K562 (cell line): ENCODE results near the gene FLII. TPM values are rescaled to one million over a fixed set of nuclear protein-coding genes. Genes with fewer than 3 reads are reported as not detected.

Source experiments
- ATAC-seq: fragments of 200-7000 bp; cut with Tn5 transposase; 3 replicates; pipeline ENCODE4 v1.9.1; 2020; ENCODE audit warnings: moderate library complexity
- BruUV-seq: library from RNA; stranded (reverse); fragments of 400-500 nt; replicated peaks from 2 replicates; lab custom pipeline; 2021; lab: Mats Ljungman, UMichigan
- CTCF ChIA-PET: fragments of 300-600 bp; formaldehyde crosslinking; extraction: SDS; loops from one replicate; lab custom pipeline; 2021; ENCODE audit warnings: low intra/inter-chr PET ratio; lab: Yijun Ruan, JAX
- POLR2A ChIA-PET: fragments of 300-600, 350-650 bp; sonication (Branson Sonifier 250); formaldehyde crosslinking; extraction: SDS; loops from one replicate; lab custom pipeline; 2021; ENCODE audit warnings: antibody characterized with exemption, inconsistent platforms; lab: Yijun Ruan, JAX
- DNase-seq, 4 experiments: peaks; one replicate each; pipeline versions ENCODE4 v3.0.0 to v3.0.0-alpha.2; 2011 to 2018; ENCODE audit warnings: low spot score in 3 of 4, mixed read lengths in 3 of 4; ENCODE audit errors: extremely low read depth in 1 of 4
- FAIRE-seq: peaks from 2 replicates; lab custom pipeline; 2011; peaks lifted over from hg19 to GRCh38; lab: Jason Lieb, UNC
- H2AFZ ChIP-seq: 2 replicates; pipeline ENCODE4 v1.6.0; 2011; ENCODE audit warnings: low read depth, low read length, control low read depth, inconsistent platforms
- H3K27ac ChIP-seq: fragments of 200-600 bp; 3 replicates; pipeline ENCODE4 v1.8.0; 2011; ENCODE audit warnings: low read depth, mild to moderate bottlenecking, control low read depth, inconsistent platforms, low read length, moderate library complexity, mixed read lengths; ENCODE audit errors: extremely low read depth
- H3K27me3 ChIP-seq, 2 experiments: fragments of 300-600 bp in 1 of 2; 2 replicates in 1 of 2; 3 replicates in 1 of 2; pipeline versions ENCODE4 v1.6.0 to v1.8.0; 2011; ENCODE audit warnings: inconsistent platforms in 2 of 2, low read length in 2 of 2, mild to moderate bottlenecking in 1 of 2, mixed read lengths in 1 of 2, moderate library complexity in 1 of 2; ENCODE audit not compliant: control insufficient read depth in 2 of 2, insufficient read depth in 2 of 2
- H3K36me3 ChIP-seq: fragments of 300-600 bp; 3 replicates; pipeline ENCODE4 v1.8.0; 2011; ENCODE audit warnings: mild to moderate bottlenecking, low read length, inconsistent platforms; ENCODE audit not compliant: control insufficient read depth, insufficient read depth
- H3K4me1 ChIP-seq, 2 experiments: fragments of 200-600 bp in 1 of 2; replicated peaks in 1 of 2; 2 replicates in 1 of 2; 3 replicates in 1 of 2; pipeline versions ENCODE4 v1.5.1 to v1.8.0; 2011; ENCODE audit warnings: inconsistent platforms in 2 of 2, low read length in 2 of 2, mild to moderate bottlenecking in 1 of 2, mixed read lengths in 1 of 2, moderate library complexity in 1 of 2; ENCODE audit not compliant: control insufficient read depth in 2 of 2, insufficient read depth in 2 of 2
- H3K4me2 ChIP-seq: 2 replicates; pipeline ENCODE4 v1.6.1; 2011; ENCODE audit warnings: low read length, control low read depth, inconsistent platforms, mixed read lengths; ENCODE audit not compliant: insufficient read depth
- H3K4me3 ChIP-seq: fragments of 200-600 bp; sonication (generic), shearing (Covaris generic); 2 replicates; pipeline ENCODE4 v1.5.1; 2016; ENCODE audit warnings: control low read depth, inconsistent platforms
- H3K79me2 ChIP-seq: fragments of 200-600 bp; 3 replicates; pipeline ENCODE4 v1.8.0; 2011; ENCODE audit warnings: low read length, inconsistent platforms; ENCODE audit not compliant: control insufficient read depth, insufficient read depth
- H3K9ac ChIP-seq, 2 experiments: 2 replicates each; pipeline versions ENCODE4 v1.6.0 to v1.6.1; 2011; ENCODE audit warnings: low read depth in 2 of 2, low read length in 2 of 2, control low read depth in 1 of 2, inconsistent platforms in 1 of 2, mild to moderate bottlenecking in 1 of 2, mixed read lengths in 1 of 2; ENCODE audit not compliant: insufficient read depth in 1 of 2
- H3K9me1 ChIP-seq: one replicate; pipeline ENCODE4 v1.6.0; 2011; ENCODE audit warnings: inconsistent platforms, mild to moderate bottlenecking, low read length, moderate library complexity; ENCODE audit not compliant: control insufficient read depth, insufficient read depth
- H3K9me3 ChIP-seq: replicated peaks from 2 replicates; pipeline ENCODE4 v1.5.1; 2011; ENCODE audit warnings: low read depth, low read length, inconsistent platforms; ENCODE audit not compliant: control insufficient read depth, insufficient read depth
- H4K20me1 ChIP-seq: replicated peaks from 2 replicates; pipeline ENCODE4 v1.6.1; 2011; ENCODE audit warnings: low read length, inconsistent platforms, mixed read lengths; ENCODE audit not compliant: control insufficient read depth, insufficient read depth
- CREM ChIP-seq: IDR thresholded peaks from 2 replicates; pipeline ENCODE4 v1.6.1; 2014; ENCODE audit warnings: antibody characterized with exemption, low read depth
- CSDE1 ChIP-seq, 2 experiments: fragments of 450-650 bp; IDR thresholded peaks; 2 replicates each; pipeline ENCODE4 v1.6.1; 2016; ENCODE audit warnings: mild to moderate bottlenecking in 1 of 2
- DPF2 ChIP-seq: fragments of 450-650 bp; IDR thresholded peaks from 2 replicates; pipeline ENCODE4 v1.6.1; 2016
- E2F4 ChIP-seq: sonication (generic); formaldehyde crosslinking; IDR thresholded peaks from 2 replicates; pipeline ENCODE4 v1.8.0; 2022; ENCODE audit warnings: mild to moderate bottlenecking, low read depth, missing genetic modification reagents
- HNRNPK ChIP-seq: fragments of 200-400 bp; formaldehyde crosslinking; IDR thresholded peaks from one replicate; pipeline ENCODE4 v1.6.1; 2018; ENCODE audit warnings: mild to moderate bottlenecking, low read depth, low read length; ENCODE audit not compliant: poor library complexity, severe bottlenecking
- HNRNPL ChIP-seq: fragments of 200-400 bp; formaldehyde crosslinking; IDR thresholded peaks from 2 replicates; pipeline ENCODE4 v1.6.1; 2017; ENCODE audit warnings: low read depth, mild to moderate bottlenecking, low read length
- KLF13 ChIP-seq: fragments of 450-650 bp; IDR thresholded peaks from 2 replicates; pipeline ENCODE4 v1.6.1; 2016; ENCODE audit warnings: missing genetic modification characterization, low read depth, mild to moderate bottlenecking, missing compliant biosample characterization, moderate library complexity, borderline replicate concordance
- NUFIP1 ChIP-seq: fragments of 450-650 bp; IDR thresholded peaks from 2 replicates; pipeline ENCODE4 v1.6.1; 2018; ENCODE audit not compliant: partially characterized antibody
- SLC30A9 ChIP-seq: fragments of 250-450 bp; sonication (Bioruptor Pico); IDR thresholded peaks from 2 replicates; pipeline ENCODE4 v1.8.0; 2022; ENCODE audit warnings: mild to moderate bottlenecking, moderate library complexity
- STAG1 ChIP-seq: sonication (generic); formaldehyde crosslinking; IDR thresholded peaks from 2 replicates; pipeline ENCODE4 v1.5.0; 2020; ENCODE audit warnings: missing genetic modification reagents, borderline replicate concordance
- STAT6 ChIP-seq: sonication (generic); formaldehyde crosslinking; IDR thresholded peaks from 2 replicates; pipeline ENCODE4 v1.8.1; 2023; ENCODE audit warnings: mild to moderate bottlenecking, missing genetic modification reagents
- TEAD1 ChIP-seq, 2 experiments: fragments of 450-650 bp in 1 of 2; sonication (generic) in 1 of 2; formaldehyde crosslinking; IDR thresholded peaks; 2 replicates each; pipeline versions ENCODE4 v1.4.0 to v1.8.0; 2020 to 2022; ENCODE audit warnings: mild to moderate bottlenecking in 2 of 2, missing genetic modification reagents in 1 of 2
- ZEB2 ChIP-seq: fragments of 450-650 bp; IDR thresholded peaks from 2 replicates; pipeline ENCODE4 v1.6.1; 2016
- ZNF395 ChIP-seq: fragments of 200-800 bp; sonication (Bioruptor generic); IDR thresholded peaks from 2 replicates; pipeline ENCODE4 v1.6.1; 2017; ENCODE audit warnings: missing genetic modification characterization, missing compliant biosample characterization
- ZNF76 ChIP-seq: fragments of 250-450 bp; sonication (Bioruptor Pico); IDR thresholded peaks from 2 replicates; pipeline ENCODE4 v1.4.0; 2020; ENCODE audit warnings: mild to moderate bottlenecking, moderate library complexity, borderline replicate concordance
- WGBS: fragments of 100-300 bp; shearing (Covaris generic); methylation state at CpG from one replicate; pipeline ENCODE4 v1.1.6; 2016; ENCODE audit warnings: low coverage, mixed read lengths; ENCODE audit not compliant: insufficient coverage; ENCODE audit errors: missing lambda C conversion rate; 5-methylcytosine and 5-hydroxymethylcytosine counted together
- in situ Hi-C: fragments of 300-500 bp; cut with MboI; formaldehyde crosslinking; loops from 4 replicates; pipeline ENCODE4 v1.15.0; 2018; ENCODE audit warnings: inconsistent platforms, mixed read lengths
- intact Hi-C: fragments of 100-400 bp; cut with micrococcal nuclease; formaldehyde crosslinking; loops from 2 replicates; pipeline ENCODE4 v1.14.2; 2022
- polyA plus RNA-seq, 8 experiments: library from polyadenylated mRNA; depleted of rRNA in 4 of 8; stranded (reverse) in 5 of 8; unstranded in 3 of 8; fragments of >200 nt; fragmentation: Nextera tagmentation in 2 of 8; fragmentation: Illumina TruSeq in 1 of 8; extraction: Ambion mirVana in 2 of 8; extraction: Trizol in 1 of 8; gene quantifications; 2 replicates each; pipeline versions ENCODE4 v1.2.1 to v1.2.3, GENCODE V29; 2011 to 2014; ENCODE audit warnings: inconsistent platforms in 1 of 8, missing spikeins in 1 of 8
- total RNA-seq, 7 experiments: library from RNA; depleted of rRNA in 6 of 7; stranded (reverse); fragments of >200 nt in 6 of 7; fragmentation: Illumina TruSeq in 2 of 7; extraction: Trizol in 2 of 7; gene quantifications; 2 replicates each; pipeline versions ENCODE4 v1.2.1 to v1.2.3, GENCODE V29; 2011 to 2021; ENCODE audit warnings: low replicate concordance in 1 of 7

Gene FLII
- total and polyA plus RNA-seq, 9 of the 15 experiments (the other 6 are each of a cell fraction or from before 2014, with no cell fraction given), result 11.7 to 126 (median 82.5) TPM

- DNase-seq (no peak), FAIRE-seq (no peak), ATAC-seq (no peak)
- Histone ChIP-seq H3K9me1 (no peaks in the 10 kb centered on the region), H3K9ac (no peak overlapping the region; a peak in 1 of 4 replicates), H3K4me1 (no peaks in the 10 kb centered on the region; a peak in 1 of 5 replicates), H3K4me2 (no peak overlapping the region), H3K27me3 (no peaks in the 10 kb centered on the region), H3K27ac (no peak overlapping the region), H4K20me1 (peaks cover 17% of the 10 kb centered on the region), H3K4me3 (no peak overlapping the region), H3K36me3 (peaks cover 72% of the 10 kb centered on the region), H3K9me3 (no peaks in the 10 kb centered on the region), H2AFZ (no peak overlapping the region), H3K79me2 (peaks cover 63% of the 10 kb centered on the region)
- TF ChIP-seq CREM (no peak), HNRNPK (no peak), STAG1 (no peak), CSDE1 (IDR thresholded peaks at IDR 0.05) (no peak), SLC30A9 (CRISPR knock-in tag) (no peak), STAT6 (CRISPR knock-in tag) (no peak), ZNF76 (CRISPR knock-in tag) (no peak), NUFIP1 (no peak), ZNF395 (CRISPR knock-in tag) (no peak), DPF2 (no peak), TEAD1 (CRISPR knock-in tag; IDR thresholded peaks at IDR 0.05) (no peak), HNRNPL (no peak), E2F4 (no peak), ZEB2 (no peak), KLF13 (tag) (no peak)
- intact Hi-C loops, result no loop called here
- in situ Hi-C loops, result no loop called here
- ChIA-PET POLR2A (interaction anchor here (0.5 to 1.2 kb wide), 2 partner anchors 15 to 1177 kb away, joined by 3 to 8 read pairs; partner anchors contain the start of gene ALKBH5), CTCF (no interaction called here)
- WGBS, result 72% methylated on average over 2 of the region's 3 CpGs
- BruUV-seq, result no TSS peak
Measured at GRCh38 chr17:18197535-18198194, 60.9 kb downstream of the FLII start.
